CD14-positive monocyte (primary cell): ENCODE data around the gene POLR1B. TPM values are rescaled to one million over a fixed set of nuclear protein-coding genes. Genes with fewer than 3 reads are reported as not detected.

ENCODE experiments used
- DNase-seq, 3 donors: peaks; one replicate each; pipeline ENCODE4 v3.0.0-alpha.2; 2011 to 2022
- H2AFZ ChIP-seq: 2 replicates; pipeline ENCODE4 v1.6.0; 2012; ENCODE audit warnings: mild to moderate bottlenecking, low read depth, low read length, inconsistent platforms; ENCODE audit not compliant: insufficient read depth, poor library complexity, severe bottlenecking
- H3K27ac ChIP-seq, 2 donors: 1 replicate in 1 of 2; 2 replicates in 1 of 2; pipeline ENCODE4 v1.5.1; 2012 to 2013; ENCODE audit warnings: low read length in 2 of 2, control low read depth in 1 of 2, inconsistent platforms in 1 of 2, low read depth in 1 of 2, mild to moderate bottlenecking in 1 of 2
- H3K27me3 ChIP-seq, 2 donors: one replicate each; pipeline versions ENCODE4 v1.6.0 to v1.6.1; 2011 to 2013; ENCODE audit warnings: low read length in 2 of 2; ENCODE audit not compliant: control insufficient read depth in 2 of 2, insufficient read depth in 2 of 2
- H3K36me3 ChIP-seq, 2 donors: replicated peaks in 1 of 2; 1 replicate in 1 of 2; 2 replicates in 1 of 2; pipeline versions ENCODE4 v1.5.1 to v1.6.1; 2012 to 2013; ENCODE audit warnings: low read length in 2 of 2, control low read depth in 1 of 2, inconsistent platforms in 1 of 2, mild to moderate bottlenecking in 1 of 2; ENCODE audit not compliant: insufficient read depth in 2 of 2, control insufficient read depth in 1 of 2
- H3K4me1 ChIP-seq, 2 donors: 1 replicate in 1 of 2; 2 replicates in 1 of 2; pipeline versions ENCODE4 v1.5.1 to v1.6.1; 2012 to 2013; ENCODE audit warnings: low read length in 2 of 2, control low read depth in 1 of 2, inconsistent platforms in 1 of 2, mild to moderate bottlenecking in 1 of 2, moderate library complexity in 1 of 2; ENCODE audit not compliant: insufficient read depth in 2 of 2, control insufficient read depth in 1 of 2
- H3K4me2 ChIP-seq: replicated peaks from 2 replicates; pipeline ENCODE3; 2012; ENCODE audit warnings: low read length, moderate library complexity, mild to moderate bottlenecking; ENCODE audit not compliant: poor library complexity, severe bottlenecking; ENCODE audit errors: extremely low read depth
- H3K4me3 ChIP-seq, 3 experiments: fragments of 200-600 bp in 1 of 3; sonication (generic) in 1 of 3; replicated peaks in 1 of 3; 1 replicate in 2 of 3; 2 replicates in 1 of 3; pipeline ENCODE4 v1.5.1; 2011 to 2013; ENCODE audit warnings: low read length in 3 of 3, mild to moderate bottlenecking in 3 of 3, control low read depth in 2 of 3, low read depth in 2 of 3, inconsistent platforms in 1 of 3, moderate library complexity in 1 of 3
- H3K79me2 ChIP-seq: 2 replicates; pipeline ENCODE4 v1.6.0; 2012; ENCODE audit warnings: mild to moderate bottlenecking, control low read depth, inconsistent platforms, low read length, moderate library complexity; ENCODE audit not compliant: insufficient read depth
- H3K9ac ChIP-seq: 2 replicates; pipeline ENCODE4 v1.6.0; 2017; ENCODE audit warnings: low read length, mild to moderate bottlenecking; ENCODE audit not compliant: insufficient read depth, poor library complexity, severe bottlenecking
- H3K9me3 ChIP-seq, 2 donors: replicated peaks in 1 of 2; 1 replicate in 1 of 2; 2 replicates in 1 of 2; pipeline versions ENCODE4 v1.5.1 to v1.6.1; 2012 to 2013; ENCODE audit warnings: low read length in 2 of 2, control low read depth in 1 of 2; ENCODE audit not compliant: control insufficient read depth in 1 of 2, insufficient read depth in 1 of 2
- H4K20me1 ChIP-seq: 2 replicates; pipeline ENCODE4 v1.6.0; 2012; ENCODE audit warnings: mild to moderate bottlenecking, low read length, control low read depth, moderate library complexity; ENCODE audit not compliant: insufficient read depth
- H3K27ac Mint-ChIP-seq, 7 donors: one replicate each; pipeline ENCODE4 v1.8.0; 2020; ENCODE audit warnings: mild to moderate bottlenecking in 7 of 7, mixed read lengths in 7 of 7, moderate library complexity in 6 of 7, inconsistent platforms in 2 of 7
- H3K27me3 Mint-ChIP-seq, 3 donors: one replicate each; pipeline ENCODE4 v1.8.0; 2021 to 2022; ENCODE audit warnings: low read depth in 3 of 3, mild to moderate bottlenecking in 3 of 3, mixed read lengths in 3 of 3, moderate library complexity in 3 of 3, inconsistent platforms in 1 of 3
- H3K36me3 Mint-ChIP-seq, 2 donors: one replicate each; pipeline ENCODE4 v1.8.0; 2020; ENCODE audit warnings: mixed read lengths in 2 of 2, inconsistent platforms in 1 of 2, mild to moderate bottlenecking in 1 of 2
- H3K4me1 Mint-ChIP-seq: one replicate; pipeline ENCODE4 v1.8.0; 2020; ENCODE audit warnings: mild to moderate bottlenecking, mixed read lengths
- H3K4me3 Mint-ChIP-seq, 2 donors: one replicate each; pipeline ENCODE4 v1.8.0; 2020; ENCODE audit warnings: mild to moderate bottlenecking in 2 of 2, mixed read lengths in 2 of 2, moderate library complexity in 1 of 2
- H3K9me3 Mint-ChIP-seq, 7 donors: one replicate each; pipeline ENCODE4 v1.8.0; 2020 to 2022; ENCODE audit warnings: mixed read lengths in 7 of 7, mild to moderate bottlenecking in 6 of 7, moderate library complexity in 6 of 7, inconsistent platforms in 2 of 7
- WGBS: methylation state at CpG from one replicate; pipeline ENCODE4 v1.1.5; 2013; ENCODE audit warnings: missing lambda C conversion rate; ENCODE audit not compliant: insufficient coverage; 5-methylcytosine and 5-hydroxymethylcytosine counted together
- intact Hi-C, 2 donors: fragments of 100-400 bp; cut with micrococcal nuclease; formaldehyde crosslinking; loops; one replicate each; pipeline versions ENCODE4 v1.15.0 to v1.15.1; 2023
- polyA plus RNA-seq, 3 donors: library from polyadenylated mRNA; depleted of rRNA in 1 of 3; unstranded in 2 of 3; stranded (reverse) in 1 of 3; fragments of 300-500 nt in 2 of 3; fragments of >200 nt in 1 of 3; fragmentation: Illumina TruSeq in 2 of 3; gene quantifications; 1 replicate in 2 of 3; 2 replicates in 1 of 3; pipeline ENCODE4 v1.2.3, GENCODE V29; 2012 to 2021
- TF ChIP-seq, protein P1 (sequence below): fragments of 200-600 bp; IDR thresholded peaks from one replicate; pipeline ENCODE4 v1.8.0; 2022; ENCODE audit warnings: antibody characterized with exemption, mild to moderate bottlenecking

The POLR1B gene
- polyA plus RNA-seq, 3 donors: 5.2 to 6.3 (median 5.3) TPM

DNA sequence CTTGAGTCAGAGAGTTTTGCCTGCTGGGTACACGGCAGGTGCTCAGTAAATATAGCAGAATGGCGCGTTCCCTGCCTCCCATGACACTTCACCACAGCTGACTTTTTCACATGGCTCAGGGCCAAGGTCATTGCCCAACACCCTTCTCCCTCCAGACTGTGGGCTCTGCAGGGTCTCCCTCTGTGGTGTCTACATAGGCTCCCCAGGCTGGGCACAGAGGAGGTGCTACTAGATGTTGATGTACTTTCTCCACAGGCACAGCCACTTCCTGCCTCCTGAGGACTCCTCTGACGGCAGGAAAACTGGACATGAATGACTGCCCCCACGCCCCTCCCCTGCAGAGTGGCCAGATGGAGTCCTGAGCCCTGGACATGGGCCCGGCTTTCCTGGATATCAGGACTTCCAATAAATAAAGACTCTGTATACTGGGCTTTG, 46.4 kb downstream of the POLR1B start:
- Histone ChIP-seq H3K9ac (no peak overlapping the region), H3K27me3 (no peaks in the 10 kb centered on the region), H3K27ac (no peak overlapping the region), H3K4me2 (no peak overlapping the region), H3K4me1 (peaks cover 14 to 18% of the 10 kb centered on the region in 2 donors), H2AFZ (no peak overlapping the region), H4K20me1 (no peaks in the 10 kb centered on the region), H3K9me3 (no peaks in the 10 kb centered on the region), H3K36me3 (peaks cover 7 to 42% of the 10 kb centered on the region in 2 donors), H3K79me2 (peaks cover 11% of the 10 kb centered on the region), H3K4me3 (no peak overlapping the region)
- DNase-seq: no peak
- whole genome bisulfite sequencing: 24% methylated on average over 5 of the region's 6 CpGs
- intact Hi-C loops: no loop called here
- Mint-ChIP-seq H3K27ac (peak overlapping the region in 1 of 7 donors; percentile 6), H3K4me3 (no peak overlapping the region), H3K4me1 (peaks cover 30% of the 10 kb centered on the region), H3K36me3 (peaks cover 40 to 52% of the 10 kb centered on the region in 2 donors), H3K27me3 (peaks cover 0 to 4% (median 0%) of the 10 kb centered on the region in 3 donors), H3K9me3 (peaks cover 0 to 4% (median 0%) of the 10 kb centered on the region in 7 donors)
- TF ChIP-seq, protein P1, sequence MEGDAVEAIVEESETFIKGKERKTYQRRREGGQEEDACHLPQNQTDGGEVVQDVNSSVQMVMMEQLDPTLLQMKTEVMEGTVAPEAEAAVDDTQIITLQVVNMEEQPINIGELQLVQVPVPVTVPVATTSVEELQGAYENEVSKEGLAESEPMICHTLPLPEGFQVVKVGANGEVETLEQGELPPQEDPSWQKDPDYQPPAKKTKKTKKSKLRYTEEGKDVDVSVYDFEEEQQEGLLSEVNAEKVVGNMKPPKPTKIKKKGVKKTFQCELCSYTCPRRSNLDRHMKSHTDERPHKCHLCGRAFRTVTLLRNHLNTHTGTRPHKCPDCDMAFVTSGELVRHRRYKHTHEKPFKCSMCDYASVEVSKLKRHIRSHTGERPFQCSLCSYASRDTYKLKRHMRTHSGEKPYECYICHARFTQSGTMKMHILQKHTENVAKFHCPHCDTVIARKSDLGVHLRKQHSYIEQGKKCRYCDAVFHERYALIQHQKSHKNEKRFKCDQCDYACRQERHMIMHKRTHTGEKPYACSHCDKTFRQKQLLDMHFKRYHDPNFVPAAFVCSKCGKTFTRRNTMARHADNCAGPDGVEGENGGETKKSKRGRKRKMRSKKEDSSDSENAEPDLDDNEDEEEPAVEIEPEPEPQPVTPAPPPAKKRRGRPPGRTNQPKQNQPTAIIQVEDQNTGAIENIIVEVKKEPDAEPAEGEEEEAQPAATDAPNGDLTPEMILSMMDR: no peak

- H3K4me3 Mint-ChIP-seq: no peak overlapping the region
- no peak overlapping the region for H3K4me2 ChIP-seq
These were observed 49.1 kb downstream of the POLR1B start for GRCh38 chr2:112591413-112591812.

More at GRCh38 chr2:112591413-112591812, 49.1 kb downstream of the POLR1B start:
- Histone ChIP-seq H3K9me3 (no peaks in the 10 kb centered on the region), H3K27ac (no peak overlapping the region), H4K20me1 (no peaks in the 10 kb centered on the region), H3K4me3 (no peak overlapping the region), H2AFZ (no peak overlapping the region), H3K36me3 (peaks cover 4 to 37% of the 10 kb centered on the region in 2 donors), H3K4me1 (no peaks in the 10 kb centered on the region), H3K27me3 (no peaks in the 10 kb centered on the region), H3K79me2 (no peaks in the 10 kb centered on the region), H3K9ac (no peak overlapping the region)
- 97% methylated on average over 5 of the region's 5 CpGs for WGBS
- H3K27ac Mint-ChIP-seq: peak overlapping the region in 1 of 7 donors; percentile 58
- peaks cover 35 to 54% of the 10 kb centered on the region in 2 donors for H3K36me3 Mint-ChIP-seq
- no peak for DNase-seq
- H3K27me3 Mint-ChIP-seq: peaks cover 0 to 3% (median 0%) of the 10 kb centered on the region in 3 donors
- TF ChIP-seq, protein P1: no peak
- H3K9me3 Mint-ChIP-seq: no peaks in the 10 kb centered on the region
- H3K4me1 Mint-ChIP-seq: peaks cover 16% of the 10 kb centered on the region
- intact Hi-C loops: loop anchor here in 1 of 2 donors (10.0 kb wide), 1 partner anchor 363 kb away; no protein-coding TSS in a partner anchor
